Kidney capillary endothelial cell (primary cell): ENCODE measurements around the gene EXD3.
"Not testable (repeated sequence)": the region's sequence is repeated elsewhere in the genome, so short reads cannot be mapped to it uniquely, and the experiment has no call there.

Source experiments
- DNase-seq: peaks from one replicate; pipeline ENCODE4 v3.0.0-alpha.2; 2018; ENCODE audit warnings: low spot score

EXD3 gene

GRCh38 chr9:137379761-137380161 is 43.2 kb downstream of the EXD3 start:
- DNase-seq, result no peak

GRCh38 chr9:137378688-137379410 is 44.1 kb downstream of the EXD3 start:
- not testable (repeated sequence) for DNase-seq

- DNase-seq, result no peak
These were observed 46.6 kb downstream of the EXD3 start for GRCh38 chr9:137376386-137376785.

GRCh38 chr9:137375321-137376058 is 47.5 kb downstream of the EXD3 start:
- DNase-seq, result no peak

- DNase-seq, result no peak
These were observed 48.7 kb downstream of the EXD3 start for GRCh38 chr9:137374131-137374845.

GRCh38 chr9:137373611-137373980 is 49.4 kb downstream of the EXD3 start:
- DNase-seq, result no peak

- DNase-seq, result no peak
These were observed 50.0 kb downstream of the EXD3 start for GRCh38 chr9:137372693-137373610.

GRCh38 chr9:137371946-137372651 is 50.9 kb downstream of the EXD3 start:
- DNase-seq, result no peak

GRCh38 chr9:137371521-137371941 is 51.4 kb downstream of the EXD3 start:
- DNase-seq, result no peak

GRCh38 chr9:137370865-137371520 is 52.0 kb downstream of the EXD3 start:
- DNase-seq, result no peak

- no peak for DNase-seq
These were observed 52.8 kb downstream of the EXD3 start for GRCh38 chr9:137369911-137370764.

GRCh38 chr9:137369061-137369787 is 53.7 kb downstream of the EXD3 start:
- no peak for DNase-seq

- no peak for DNase-seq
These were observed 54.4 kb downstream of the EXD3 start for GRCh38 chr9:137368431-137369035.

GRCh38 chr9:137367506-137368430 is 55.2 kb downstream of the EXD3 start:
- no peak for DNase-seq

- DNase-seq, result no peak
These were observed 56.0 kb downstream of the EXD3 start for GRCh38 chr9:137366891-137367381.

GRCh38 chr9:137366445-137366810 is 56.5 kb downstream of the EXD3 start:
- no peak for DNase-seq
